ENCODE data around the gene KLK11. TPM values are rescaled to one million over a fixed set of nuclear protein-coding genes. Genes with fewer than 3 reads are reported as not detected.

KLK11 gene
- total and polyA plus RNA-seq, 2 donors (not counting 1 experiment from before 2014, with no cell fraction given), result not detected

GRCh38 chr19:50983625-50984292 lies 42.7 kb downstream of the KLK11 start, which contains the start of gene KLK7:
TSS of gene KLK7 (minus strand) at chr19:50983917. CDS start at chr19:50982399, 1,518 bp downstream.
- ATAC-seq (ENCODE audit: low read depth) (no peak), DNase-seq (no peak)
- H4K20me1 ChIP-seq (ENCODE audit: control insufficient read depth, insufficient read depth, low read length, poor library complexity, severe bottlenecking), result no peaks in the 10 kb centered on the region
- H3K9me3 ChIP-seq (ENCODE audit: control extremely low read depth in 1 of 3, control insufficient read depth in 2 of 3, insufficient read depth in 1 of 3, low read length in 2 of 3), result peaks cover 0 to 3% (median 0%) of the 10 kb centered on the region in 3 donors
- no peak within 1 kb of the TSS for H3K27ac ChIP-seq (ENCODE audit: low read length in 2 of 2)
- ChIA-PET CTCF (no interaction called here), POLR2A (no interaction called here)
- Mint-ChIP-seq H3K4me3 (no peak within 1 kb of the TSS), H3K27me3 (peaks cover 58% of the 10 kb centered on the region), H3K4me1 (no peaks in the 10 kb centered on the region), H3K27ac (no peak within 1 kb of the TSS), H3K9me3 (ENCODE audit: insufficient read depth) (peaks cover 4% of the 10 kb centered on the region)
- H3K4me2 ChIP-seq (replicated peaks; ENCODE audit: low read depth, low read length, poor library complexity, severe bottlenecking), result no peak within 1 kb of the TSS
- no peak within 1 kb of the TSS for H3K4me3 ChIP-seq (ENCODE audit: control extremely low read depth in 1 of 5, extremely low read depth in 1 of 5, insufficient read depth in 1 of 5, low read depth in 2 of 5, low read length in 4 of 5)
- WGBS (ENCODE audit: insufficient coverage), result 17% methylated on average over 28 of the region's 28 CpGs
- intact Hi-C loops (cut with micrococcal nuclease), result no loop called here
- H3K9ac ChIP-seq (ENCODE audit: low read length), result no peak within 1 kb of the TSS
- no peaks in the 10 kb centered on the region for H3K79me2 ChIP-seq (ENCODE audit: control insufficient read depth, insufficient read depth, low read length)
- TF ChIP-seq EZH2 (IDR thresholded peaks at IDR 0.05; ENCODE audit: borderline replicate concordance, insufficient read depth, low read depth, low read length, poor library complexity, severe bottlenecking), result no peak
- TF ChIP-seq CTCF (IDR thresholded peaks at IDR 0.05), result no peak
- H3K27me3 ChIP-seq (replicated peaks in 1 of 4; ENCODE audit: control extremely low read depth in 1 of 4, control insufficient read depth in 3 of 4, insufficient read depth in 4 of 4, low read length in 3 of 4), result peaks cover 0 to 7% (median 0%) of the 10 kb centered on the region in 4 experiments
- H3K4me1 ChIP-seq (ENCODE audit: control insufficient read depth in 2 of 2, insufficient read depth in 2 of 2, low read length in 2 of 2), result no peaks in the 10 kb centered on the region
- no peak within 1 kb of the TSS for H2AFZ ChIP-seq (ENCODE audit: insufficient read depth, low read depth, low read length, poor library complexity, severe bottlenecking)
- H3K36me3 ChIP-seq (replicated peaks in 1 of 2; ENCODE audit: control extremely low read depth in 1 of 2, control insufficient read depth in 1 of 2, extremely low read depth in 1 of 2, insufficient read depth in 2 of 2, low read length in 1 of 2), result no peaks in the 10 kb centered on the region

- Histone ChIP-seq H3K9me3 (ENCODE audit: control extremely low read depth in 1 of 3, control insufficient read depth in 2 of 3, insufficient read depth in 1 of 3, low read length in 2 of 3) (peaks cover 0 to 3% (median 0%) of the 10 kb centered on the region in 3 donors), H4K20me1 (ENCODE audit: control insufficient read depth, insufficient read depth, low read length, poor library complexity, severe bottlenecking) (no peaks in the 10 kb centered on the region), H3K4me1 (ENCODE audit: control insufficient read depth in 2 of 2, insufficient read depth in 2 of 2, low read length in 2 of 2) (no peaks in the 10 kb centered on the region), H3K36me3 (replicated peaks in 1 of 2; ENCODE audit: control extremely low read depth in 1 of 2, control insufficient read depth in 1 of 2, extremely low read depth in 1 of 2, insufficient read depth in 2 of 2, low read length in 1 of 2) (no peaks in the 10 kb centered on the region), H3K4me3 (ENCODE audit: control extremely low read depth in 1 of 5, extremely low read depth in 1 of 5, insufficient read depth in 1 of 5, low read depth in 2 of 5, low read length in 4 of 5) (no peak overlapping the region), H2AFZ (ENCODE audit: insufficient read depth, low read depth, low read length, poor library complexity, severe bottlenecking) (no peak overlapping the region), H3K4me2 (replicated peaks; ENCODE audit: low read depth, low read length, poor library complexity, severe bottlenecking) (no peak overlapping the region), H3K27ac (ENCODE audit: low read length in 2 of 2) (no peak overlapping the region), H3K79me2 (ENCODE audit: control insufficient read depth, insufficient read depth, low read length) (no peaks in the 10 kb centered on the region), H3K27me3 (replicated peaks in 1 of 4; ENCODE audit: control extremely low read depth in 1 of 4, control insufficient read depth in 3 of 4, insufficient read depth in 4 of 4, low read length in 3 of 4) (peaks cover 0 to 16% (median 0%) of the 10 kb centered on the region in 4 experiments), H3K9ac (ENCODE audit: low read length) (no peak overlapping the region)
- no peaks in the 10 kb centered on the region for H3K4me1 Mint-ChIP-seq
- no peak overlapping the region for H3K4me3 Mint-ChIP-seq
- intact Hi-C loops (cut with micrococcal nuclease), result no loop called here
- DNase-seq, result no peak
- no peak for ATAC-seq (ENCODE audit: low read depth)
- CTCF ChIA-PET, result no interaction called here
- POLR2A ChIA-PET, result no interaction called here
- H3K27ac Mint-ChIP-seq, result no peak overlapping the region
- H3K27me3 Mint-ChIP-seq, result peaks cover 59% of the 10 kb centered on the region
- TF ChIP-seq CTCF (IDR thresholded peaks at IDR 0.05) (no peak), EZH2 (IDR thresholded peaks at IDR 0.05; ENCODE audit: borderline replicate concordance, insufficient read depth, low read depth, low read length, poor library complexity, severe bottlenecking) (no peak)
- H3K9me3 Mint-ChIP-seq (ENCODE audit: insufficient read depth), result peaks cover 4% of the 10 kb centered on the region
- 91% methylated on average over 2 of the region's 4 CpGs for WGBS (ENCODE audit: insufficient coverage)
These were observed 44.2 kb downstream of the KLK11 start for GRCh38 chr19:50982186-50982585.

Measured in B cell (primary cell).